GM12878 (cell line): ENCODE measurements around the gene MTFR1L.

Experiments used
- ATF7 ChIP-seq: fragments of 450-650 bp; IDR thresholded peaks from 2 replicates; pipeline ENCODE4 v1.6.1; 2016; ENCODE audit warnings: low read depth, mild to moderate bottlenecking
- CEBPB ChIP-seq, 2 experiments: fragments of 150-350 bp in 1 of 2; IDR thresholded peaks; 2 replicates each; pipeline ENCODE4 v1.6.1; 2012 to 2014; ENCODE audit warnings: low read depth in 2 of 2, low read length in 2 of 2, borderline replicate concordance in 1 of 2, inconsistent platforms in 1 of 2
- EZH2 ChIP-seq: IDR thresholded peaks from 2 replicates; pipeline ENCODE4 v1.6.1; 2012; ENCODE audit warnings: low read depth, mild to moderate bottlenecking, control low read depth, inconsistent platforms, low read length, borderline replicate concordance; ENCODE audit not compliant: control insufficient read depth
- MTA3 ChIP-seq: IDR thresholded peaks from 2 replicates; pipeline ENCODE4 v1.6.1; 2012; ENCODE audit warnings: low read length, inconsistent platforms, borderline replicate concordance
- MXI1 ChIP-seq: fragments of 150-350 bp; IDR thresholded peaks from 2 replicates; pipeline ENCODE4 v1.6.1; 2011; ENCODE audit warnings: low read depth, mild to moderate bottlenecking, inconsistent platforms, low read length, improper control_type of control experiment
- POLR2A ChIP-seq: IDR thresholded peaks from 2 replicates; pipeline ENCODE4 v1.6.1; 2011; ENCODE audit warnings: low read depth, mild to moderate bottlenecking, low read length
- POU2F2 ChIP-seq: IDR thresholded peaks from 3 replicates; pipeline ENCODE4 v1.6.1; 2011; ENCODE audit warnings: low read depth, mild to moderate bottlenecking, low read length, borderline replicate concordance
- RAD21 ChIP-seq: IDR thresholded peaks from 2 replicates; pipeline ENCODE4 v1.6.1; 2011; ENCODE audit warnings: mild to moderate bottlenecking, low read depth, low read length, moderate library complexity; ENCODE audit not compliant: insufficient read depth
- RB1 ChIP-seq: fragments of 450-650 bp; formaldehyde crosslinking; IDR thresholded peaks from 2 replicates; pipeline ENCODE4 v1.6.1; 2017; ENCODE audit warnings: mild to moderate bottlenecking, borderline replicate concordance
- RCOR1 ChIP-seq: conservative IDR thresholded peaks from 2 replicates; pipeline ENCODE4 v1.6.1; 2012; ENCODE audit warnings: low read depth, low read length, improper control_type of control experiment
- ZNF24 ChIP-seq: fragments of 450-650 bp; IDR thresholded peaks from 2 replicates; pipeline ENCODE4 v1.6.1; 2017; ENCODE audit warnings: antibody characterized with exemption, mild to moderate bottlenecking
- ZSCAN29 ChIP-seq: fragments of 450-650 bp; IDR thresholded peaks from 2 replicates; pipeline ENCODE4 v1.6.1; 2017; ENCODE audit warnings: mild to moderate bottlenecking, moderate library complexity
- TF ChIP-seq, protein P1 (sequence below), 3 experiments: IDR thresholded peaks in 2 of 3; conservative IDR thresholded peaks in 1 of 3; 2 replicates each; pipeline ENCODE4 v1.5.1; 2011; ENCODE audit warnings: low read depth in 3 of 3, low read length in 3 of 3, mild to moderate bottlenecking in 3 of 3, control low read depth in 2 of 3, moderate library complexity in 2 of 3, inconsistent platforms in 1 of 3, mixed read lengths in 1 of 3; ENCODE audit not compliant: control insufficient read depth in 2 of 3, insufficient read depth in 1 of 3; ENCODE audit errors: extremely low read depth in 1 of 3
- TF ChIP-seq, protein P2 (sequence below): fragments of 450-650 bp; IDR thresholded peaks from 2 replicates; pipeline ENCODE4 v1.6.1; 2016; ENCODE audit warnings: mild to moderate bottlenecking

- TF ChIP-seq MXI1: no peak
- no peak for TF ChIP-seq ATF7
- TF ChIP-seq MTA3: no peak
- TF ChIP-seq, protein P1, sequence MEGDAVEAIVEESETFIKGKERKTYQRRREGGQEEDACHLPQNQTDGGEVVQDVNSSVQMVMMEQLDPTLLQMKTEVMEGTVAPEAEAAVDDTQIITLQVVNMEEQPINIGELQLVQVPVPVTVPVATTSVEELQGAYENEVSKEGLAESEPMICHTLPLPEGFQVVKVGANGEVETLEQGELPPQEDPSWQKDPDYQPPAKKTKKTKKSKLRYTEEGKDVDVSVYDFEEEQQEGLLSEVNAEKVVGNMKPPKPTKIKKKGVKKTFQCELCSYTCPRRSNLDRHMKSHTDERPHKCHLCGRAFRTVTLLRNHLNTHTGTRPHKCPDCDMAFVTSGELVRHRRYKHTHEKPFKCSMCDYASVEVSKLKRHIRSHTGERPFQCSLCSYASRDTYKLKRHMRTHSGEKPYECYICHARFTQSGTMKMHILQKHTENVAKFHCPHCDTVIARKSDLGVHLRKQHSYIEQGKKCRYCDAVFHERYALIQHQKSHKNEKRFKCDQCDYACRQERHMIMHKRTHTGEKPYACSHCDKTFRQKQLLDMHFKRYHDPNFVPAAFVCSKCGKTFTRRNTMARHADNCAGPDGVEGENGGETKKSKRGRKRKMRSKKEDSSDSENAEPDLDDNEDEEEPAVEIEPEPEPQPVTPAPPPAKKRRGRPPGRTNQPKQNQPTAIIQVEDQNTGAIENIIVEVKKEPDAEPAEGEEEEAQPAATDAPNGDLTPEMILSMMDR (IDR thresholded peaks at IDR 0.05 in 2 of 3, conservative IDR thresholded peaks at IDR 0.05 in 1 of 3; ENCODE audit: control insufficient read depth in 2 of 3, extremely low read depth in 1 of 3, insufficient read depth in 1 of 3, low read depth in 3 of 3, low read length in 3 of 3): no peak
- TF ChIP-seq EZH2: no peak
- TF ChIP-seq, protein P2, sequence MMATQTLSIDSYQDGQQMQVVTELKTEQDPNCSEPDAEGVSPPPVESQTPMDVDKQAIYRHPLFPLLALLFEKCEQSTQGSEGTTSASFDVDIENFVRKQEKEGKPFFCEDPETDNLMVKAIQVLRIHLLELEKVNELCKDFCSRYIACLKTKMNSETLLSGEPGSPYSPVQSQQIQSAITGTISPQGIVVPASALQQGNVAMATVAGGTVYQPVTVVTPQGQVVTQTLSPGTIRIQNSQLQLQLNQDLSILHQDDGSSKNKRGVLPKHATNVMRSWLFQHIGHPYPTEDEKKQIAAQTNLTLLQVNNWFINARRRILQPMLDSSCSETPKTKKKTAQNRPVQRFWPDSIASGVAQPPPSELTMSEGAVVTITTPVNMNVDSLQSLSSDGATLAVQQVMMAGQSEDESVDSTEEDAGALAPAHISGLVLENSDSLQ: no peak
- no peak for TF ChIP-seq POU2F2
- no peak for TF ChIP-seq RB1
- no peak for TF ChIP-seq POLR2A
- no peak for TF ChIP-seq ZSCAN29
- TF ChIP-seq CEBPB (IDR thresholded peaks at IDR 0.05; ENCODE audit: borderline replicate concordance in 1 of 2, low read depth in 2 of 2, low read length in 2 of 2): no peak
- TF ChIP-seq ZNF24: no peak
- TF ChIP-seq RAD21: no peak
- TF ChIP-seq RCOR1: no peak
Measured at GRCh38 chr1:25786887-25787759, 32.6 kb upstream of the MTFR1L start.
